Measurements from ENCODE around the gene UBXN4. TPM values are rescaled to one million over a fixed set of nuclear protein-coding genes. Genes with fewer than 3 reads are reported as not detected.
"Not testable (repeated sequence)": the region's sequence is repeated elsewhere in the genome, so short reads cannot be mapped to it uniquely, and the experiment has no call there.

Gene UBXN4
- total RNA-seq, 1 experiment from 2014 or later = 99.3 TPM

DNA sequence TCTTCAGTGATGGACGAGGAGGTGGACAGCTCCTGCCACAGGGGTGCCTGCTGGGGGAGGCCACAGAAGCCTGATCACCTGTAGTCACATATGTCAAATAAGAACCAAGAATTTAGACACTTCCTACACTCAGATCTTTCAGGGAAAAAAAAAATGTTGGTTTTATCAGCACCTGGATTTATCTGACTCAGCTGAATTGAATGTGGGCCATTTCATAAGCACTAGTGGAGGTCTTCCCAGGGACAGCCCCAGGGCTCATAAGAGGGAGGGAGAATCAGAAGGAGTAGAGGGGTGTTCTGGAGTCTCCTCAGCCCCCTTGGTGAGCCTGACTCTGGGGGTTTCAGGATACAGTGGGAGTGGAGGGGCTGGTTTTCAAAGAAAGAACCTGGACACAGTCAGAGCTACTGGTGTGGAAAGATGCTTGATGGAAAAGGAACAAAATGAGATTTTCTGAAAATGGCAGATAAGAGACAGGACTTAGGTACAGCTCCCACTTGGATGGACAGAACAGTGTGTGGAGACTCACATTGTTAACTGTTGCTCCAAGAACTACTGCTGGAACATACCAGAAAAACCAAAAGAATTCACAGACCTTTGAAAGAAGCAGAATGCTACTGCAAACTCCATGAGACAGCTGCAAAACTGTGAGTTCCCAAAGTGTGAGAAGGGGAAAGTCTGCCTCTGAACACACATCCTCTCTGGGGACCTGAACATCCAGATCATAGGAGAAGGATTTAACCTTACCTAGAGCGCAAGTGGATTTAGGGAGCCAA lies 49.9 kb downstream of the UBXN4 start:
- BruUV-seq (replicated peaks) = no TSS peak
- no peak overlapping the region for H3K27ac Mint-ChIP-seq (ENCODE audit: unreplicated experiment)
- TF ChIP-seq, protein P1, sequence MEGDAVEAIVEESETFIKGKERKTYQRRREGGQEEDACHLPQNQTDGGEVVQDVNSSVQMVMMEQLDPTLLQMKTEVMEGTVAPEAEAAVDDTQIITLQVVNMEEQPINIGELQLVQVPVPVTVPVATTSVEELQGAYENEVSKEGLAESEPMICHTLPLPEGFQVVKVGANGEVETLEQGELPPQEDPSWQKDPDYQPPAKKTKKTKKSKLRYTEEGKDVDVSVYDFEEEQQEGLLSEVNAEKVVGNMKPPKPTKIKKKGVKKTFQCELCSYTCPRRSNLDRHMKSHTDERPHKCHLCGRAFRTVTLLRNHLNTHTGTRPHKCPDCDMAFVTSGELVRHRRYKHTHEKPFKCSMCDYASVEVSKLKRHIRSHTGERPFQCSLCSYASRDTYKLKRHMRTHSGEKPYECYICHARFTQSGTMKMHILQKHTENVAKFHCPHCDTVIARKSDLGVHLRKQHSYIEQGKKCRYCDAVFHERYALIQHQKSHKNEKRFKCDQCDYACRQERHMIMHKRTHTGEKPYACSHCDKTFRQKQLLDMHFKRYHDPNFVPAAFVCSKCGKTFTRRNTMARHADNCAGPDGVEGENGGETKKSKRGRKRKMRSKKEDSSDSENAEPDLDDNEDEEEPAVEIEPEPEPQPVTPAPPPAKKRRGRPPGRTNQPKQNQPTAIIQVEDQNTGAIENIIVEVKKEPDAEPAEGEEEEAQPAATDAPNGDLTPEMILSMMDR (IDR thresholded peaks at IDR 0.05; ENCODE audit: insufficient read depth in 1 of 2, low read depth in 1 of 2, low read length in 1 of 2, severe bottlenecking in 1 of 2, unreplicated experiment in 1 of 2) = no peak
- no peaks in the 10 kb centered on the region for H3K27me3 ChIP-seq (replicated peaks; ENCODE audit: control insufficient read depth, insufficient read depth, low read length)
- CTCF ChIA-PET = interaction anchor here (1.1 kb wide), 1 partner anchor 12 kb away, joined by 4 read pairs; no protein-coding TSS in a partner anchor
- no peaks in the 10 kb centered on the region for H3K27me3 Mint-ChIP-seq (ENCODE audit: insufficient read depth, unreplicated experiment)
- H3K9me3 ChIP-seq = no peaks in the 10 kb centered on the region
- no peak overlapping the region for H3K4me3 Mint-ChIP-seq (ENCODE audit: unreplicated experiment)
- H3K4me1 Mint-ChIP-seq (ENCODE audit: low read depth, unreplicated experiment) = no peaks in the 10 kb centered on the region
- POLR2A ChIA-PET = no interaction called here
- no peaks in the 10 kb centered on the region for H3K9me3 Mint-ChIP-seq (ENCODE audit: unreplicated experiment)
- no peaks in the 10 kb centered on the region for H3K4me1 ChIP-seq
- H3K4me3 ChIP-seq (ENCODE audit: low read depth, low read length) = no peak overlapping the region
- intact Hi-C loops (cut with micrococcal nuclease; ENCODE audit: unreplicated experiment) = loop anchor here (10.0 kb wide), 1 partner anchor 593 kb away; no protein-coding TSS in a partner anchor
- no peaks in the 10 kb centered on the region; the same call in 1 of the 2 replicates for H3K36me3 ChIP-seq (ENCODE audit: control insufficient read depth, insufficient read depth, low read length)
- peaks cover 17% of the 10 kb centered on the region for H3K36me3 Mint-ChIP-seq (ENCODE audit: insufficient read depth, unreplicated experiment)
- DNase-seq = no peak

DNA sequence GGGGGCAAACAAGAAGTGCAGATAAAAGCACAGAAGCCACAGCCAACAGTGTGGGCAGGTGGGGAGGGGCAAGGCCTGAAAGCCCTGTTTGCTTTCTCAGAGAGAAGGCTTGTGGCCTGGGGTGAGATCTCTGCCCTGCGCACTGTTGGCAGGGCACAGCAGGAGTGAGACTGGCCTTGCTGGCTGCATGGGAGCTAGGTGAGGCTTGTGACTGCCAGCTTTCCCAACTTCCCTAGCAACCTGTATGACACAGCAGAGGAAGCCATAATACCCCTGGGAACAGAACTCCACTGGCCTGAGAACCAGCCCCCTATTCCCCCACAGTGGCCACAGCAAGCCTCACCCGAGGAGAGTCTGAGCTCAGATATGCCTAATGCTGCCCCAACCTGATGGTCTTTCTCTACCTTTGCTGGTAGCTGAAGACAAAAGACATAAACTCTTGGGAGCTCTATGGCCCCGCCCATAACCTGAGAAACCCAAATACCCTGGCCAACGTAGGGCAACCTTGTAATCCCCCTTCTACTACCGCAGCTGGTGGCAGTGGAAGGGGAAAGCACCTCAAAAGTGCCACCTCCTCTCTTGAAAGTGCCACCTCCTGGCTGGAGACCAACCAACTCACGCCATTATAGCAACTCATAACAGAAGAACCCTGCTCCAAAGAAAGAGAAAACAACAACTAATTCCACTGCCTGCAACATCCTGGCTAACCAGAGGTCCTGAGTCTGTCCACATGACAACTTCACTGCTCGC lies 50.9 kb downstream of the UBXN4 start:
- TF ChIP-seq, protein P1 (IDR thresholded peaks at IDR 0.05; ENCODE audit: insufficient read depth in 1 of 2, low read depth in 1 of 2, low read length in 1 of 2, severe bottlenecking in 1 of 2, unreplicated experiment in 1 of 2) = no peak
- H3K36me3 Mint-ChIP-seq (ENCODE audit: insufficient read depth, unreplicated experiment) = peaks cover 8% of the 10 kb centered on the region
- no peak overlapping the region for H3K4me3 Mint-ChIP-seq (ENCODE audit: unreplicated experiment)
- intact Hi-C loops (cut with micrococcal nuclease; ENCODE audit: unreplicated experiment) = loop anchor here (10.0 kb wide), 1 partner anchor 592 kb away; no protein-coding TSS in a partner anchor
- no TSS peak for BruUV-seq (replicated peaks)
- no peaks in the 10 kb centered on the region for H3K9me3 Mint-ChIP-seq (ENCODE audit: unreplicated experiment)
- Histone ChIP-seq H3K27me3 (replicated peaks; ENCODE audit: control insufficient read depth, insufficient read depth, low read length) (no peaks in the 10 kb centered on the region), H3K36me3 (ENCODE audit: control insufficient read depth, insufficient read depth, low read length) (no peaks in the 10 kb centered on the region), H3K4me1 (no peaks in the 10 kb centered on the region), H3K9me3 (no peaks in the 10 kb centered on the region), H3K4me3 (ENCODE audit: low read depth, low read length) (no peak overlapping the region)
- no peaks in the 10 kb centered on the region for H3K27me3 Mint-ChIP-seq (ENCODE audit: insufficient read depth, unreplicated experiment)
- ChIA-PET CTCF (interaction anchor here (1.1 kb wide), 1 partner anchor 11 kb away, joined by 4 read pairs; no protein-coding TSS in a partner anchor), POLR2A (no interaction called here)
- H3K4me1 Mint-ChIP-seq (ENCODE audit: low read depth, unreplicated experiment) = no peaks in the 10 kb centered on the region
- no peak for DNase-seq
- no peak overlapping the region for H3K27ac Mint-ChIP-seq (ENCODE audit: unreplicated experiment)

DNA sequence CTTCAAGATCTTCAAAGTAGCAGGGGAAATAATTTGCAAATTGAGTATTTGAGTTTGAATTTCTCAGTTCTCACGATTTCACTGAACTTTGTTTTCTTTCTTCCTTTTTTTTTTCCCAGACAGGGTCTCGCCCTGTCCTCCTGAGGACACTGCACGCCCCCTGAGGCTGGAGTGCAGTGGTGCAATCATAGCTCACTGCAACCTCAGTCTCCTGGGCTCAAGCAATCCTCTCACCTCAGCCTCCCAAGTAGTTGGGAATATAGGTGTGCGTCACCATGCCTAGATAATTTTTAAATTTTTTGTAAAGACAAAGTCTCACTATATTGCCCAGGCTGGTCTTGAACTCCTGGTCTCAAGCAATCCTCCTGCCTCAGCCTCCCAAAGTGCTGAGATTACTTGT lies 54.0 kb downstream of the UBXN4 start:
- H3K36me3 Mint-ChIP-seq (ENCODE audit: insufficient read depth, unreplicated experiment); POLR2A ChIA-PET; H3K36me3 ChIP-seq (ENCODE audit: control insufficient read depth, insufficient read depth, low read length); CTCF ChIA-PET; H3K9me3 ChIP-seq; H3K4me1 ChIP-seq; H3K4me3 ChIP-seq (ENCODE audit: low read depth, low read length); BruUV-seq (replicated peaks); H3K9me3 Mint-ChIP-seq (ENCODE audit: unreplicated experiment); H3K27ac Mint-ChIP-seq (ENCODE audit: unreplicated experiment); H3K27me3 ChIP-seq (replicated peaks; ENCODE audit: control insufficient read depth, insufficient read depth, low read length); H3K4me1 Mint-ChIP-seq (ENCODE audit: low read depth, unreplicated experiment); DNase-seq; H3K27me3 Mint-ChIP-seq (ENCODE audit: insufficient read depth, unreplicated experiment); H3K4me3 Mint-ChIP-seq (ENCODE audit: unreplicated experiment): not testable (repeated sequence)
- intact Hi-C loops (cut with micrococcal nuclease; ENCODE audit: unreplicated experiment) = loop anchor here (10.0 kb wide), 1 partner anchor 589 kb away; no protein-coding TSS in a partner anchor
